ENCODE results near the gene EEF1G. TPM values are rescaled to one million over a fixed set of nuclear protein-coding genes. Genes with fewer than 3 reads are reported as not detected.

Gene EEF1G
- total RNA-seq, 4 donors from 2014 or later: 1,003 to 1,250 (median 1,110) TPM

GRCh38 chr11:62603072-62603408 is 29.3 kb upstream of the EEF1G start:
- peaks cover 4 to 63% (median 28%) of the 10 kb centered on the region in 4 donors for H3K4me1 ChIP-seq
- H3K9me3 ChIP-seq: no peaks in the 10 kb centered on the region
- WGBS, 2 donors: 45 to 60% methylated on average over 11 to 12 of the region's 13 CpGs
- peaks cover 0 to 47% (median 4%) of the 10 kb centered on the region in 3 donors for H3K36me3 ChIP-seq
- H3K27me3 ChIP-seq: no peaks in the 10 kb centered on the region
- peak overlapping the region; percentile 79 to 99 (median 98) for H3K27ac ChIP-seq
- TF ChIP-seq CTCF (IDR thresholded peaks at IDR 0.05): no peak
- TF ChIP-seq EP300 (IDR thresholded peaks at IDR 0.05): no peak
- TF ChIP-seq POLR2A (IDR thresholded peaks at IDR 0.05): no peak
- H3K4me3 ChIP-seq: peak overlapping the region; percentile 79 to 99 (median 85)
- no peak for DNase-seq (ENCODE audit: low spot score in 2 of 2)

- 3 to 5% methylated on average over 47 to 61 of the region's 96 CpGs for WGBS, 2 donors
- H3K4me1 ChIP-seq: peaks cover 4 to 63% (median 28%) of the 10 kb centered on the region in 4 donors
- peaks cover 0 to 47% (median 8%) of the 10 kb centered on the region in 3 donors for H3K36me3 ChIP-seq
- peak; percentile 55 to 62 for DNase-seq (ENCODE audit: low spot score in 2 of 2)
- peak overlapping the region; percentile 79 to 99 (median 98) for H3K27ac ChIP-seq
- H3K9me3 ChIP-seq: no peaks in the 10 kb centered on the region
- peak overlapping the region; percentile 79 to 99 (median 85) for H3K4me3 ChIP-seq
- peak in 1 of 2 donors; percentile 79 for TF ChIP-seq EP300 (IDR thresholded peaks at IDR 0.05)
- TF ChIP-seq CTCF (IDR thresholded peaks at IDR 0.05): peak in 3 of 5 experiments; percentile 15 to 66 (median 19)
- TF ChIP-seq POLR2A (IDR thresholded peaks at IDR 0.05): peak in 1 of 2 donors; percentile 56
- H3K27me3 ChIP-seq: no peaks in the 10 kb centered on the region
These were observed 28.7 kb upstream of the EEF1G start for GRCh38 chr11:62602141-62603071.

GRCh38 chr11:62601372-62602140 is 27.9 kb upstream of the EEF1G start, which contains the start of gene MTA2:
Gene MTA2 (minus strand): TSS chr11:62601865. CDS start chr11:62601450, 415 bp downstream.
- DNase-seq (ENCODE audit: low spot score in 2 of 2): peak; percentile 97 to 98
- peak within 1 kb of the TSS; percentile 79 to 99 (median 98) for H3K27ac ChIP-seq
- peaks cover 4 to 68% (median 28%) of the 10 kb centered on the region in 4 donors for H3K4me1 ChIP-seq
- WGBS, 2 donors: 0 to 1% methylated on average over 27 to 43 of the region's 83 CpGs
- H3K4me3 ChIP-seq: peak within 1 kb of the TSS; percentile 79 to 99 (median 85)
- H3K27me3 ChIP-seq: no peaks in the 10 kb centered on the region
- H3K9me3 ChIP-seq: no peaks in the 10 kb centered on the region
- peaks cover 1 to 47% (median 8%) of the 10 kb centered on the region in 3 donors for H3K36me3 ChIP-seq
- TF ChIP-seq POLR2A (IDR thresholded peaks at IDR 0.05) (peak; percentile 60 to 75), CTCF (IDR thresholded peaks at IDR 0.05) (peak in 1 of 5 experiments; percentile 22), EP300 (IDR thresholded peaks at IDR 0.05) (peak; percentile 31 to 85)

GRCh38 chr11:62601122-62601371 is 27.4 kb upstream of the EEF1G start:
- DNase-seq (ENCODE audit: low spot score in 2 of 2): no peak
- peak overlapping the region; percentile 79 to 99 (median 98) for H3K27ac ChIP-seq
- 1% methylated on average over 23 of the region's 30 CpGs; no CpG with 5 or more reads in 1 of the 2 donors for WGBS, 2 donors

More at GRCh38 chr11:62601122-62601371, 27.4 kb upstream of the EEF1G start:
- H3K4me1 ChIP-seq: peaks cover 4 to 68% (median 28%) of the 10 kb centered on the region in 4 donors
- H3K4me3 ChIP-seq: peak overlapping the region; percentile 79 to 99 (median 85)
- H3K27me3 ChIP-seq: no peaks in the 10 kb centered on the region
- H3K9me3 ChIP-seq: no peaks in the 10 kb centered on the region
- H3K36me3 ChIP-seq: peaks cover 5 to 47% (median 11%) of the 10 kb centered on the region in 3 donors
- TF ChIP-seq CTCF (IDR thresholded peaks at IDR 0.05) (no peak), POLR2A (IDR thresholded peaks at IDR 0.05) (no peak), EP300 (IDR thresholded peaks at IDR 0.05) (no peak)
